Left lung (tissue), 10 donors: ENCODE results near the gene DIP2B. TPM values are rescaled to one million over a fixed set of nuclear protein-coding genes. Genes with fewer than 3 reads are reported as not detected.

Source experiments
- ATAC-seq: fragments of 200-7000 bp; cut with Tn5 transposase; one replicate; pipeline ENCODE4 v1.9.1; 2020; ENCODE audit warnings: moderate library complexity
- DNase-seq, 4 donors: peaks; one replicate each; pipeline ENCODE4 v3.0.0-alpha.2; 2013 to 2020
- H3K27ac ChIP-seq, 2 donors: fragments of 200-600 bp; sonication (generic) in 1 of 2; one replicate each; pipeline versions ENCODE4 v1.5.0 to v1.8.0; 2020 to 2021
- H3K27me3 ChIP-seq, 2 donors: fragments of 200-600 bp; sonication (generic) in 1 of 2; one replicate each; pipeline versions ENCODE4 v1.5.0 to v1.8.0; 2020 to 2021
- H3K36me3 ChIP-seq, 2 donors: fragments of 200-600 bp; sonication (generic) in 1 of 2; one replicate each; pipeline versions ENCODE4 v1.5.0 to v1.8.0; 2020 to 2021
- H3K4me1 ChIP-seq, 2 donors: fragments of 200-600 bp; one replicate each; pipeline ENCODE4 v1.8.0; 2021
- H3K4me3 ChIP-seq, 2 donors: fragments of 200-600 bp; sonication (generic) in 1 of 2; one replicate each; pipeline versions ENCODE4 v1.5.0 to v1.8.0; 2020 to 2021; ENCODE audit warnings: mild to moderate bottlenecking in 1 of 2
- H3K9me3 ChIP-seq, 2 donors: fragments of 200-600 bp; sonication (generic) in 1 of 2; one replicate each; pipeline versions ENCODE4 v1.5.0 to v1.8.0; 2020 to 2021
- intact Hi-C, 2 donors: fragments of 100-400 bp; cut with DNase I; formaldehyde crosslinking; loops; one replicate each; pipeline versions ENCODE4 v1.11.2 to v1.14.2; 2022
- polyA plus RNA-seq, 6 donors: library from polyadenylated mRNA; unstranded; fragments of 120-200 nt; gene quantifications; one replicate each; pipeline ENCODE4 v1.2.1, GENCODE V29; 2013; ENCODE audit not compliant: insufficient read length in 6 of 6
- total RNA-seq, 2 donors: library from RNA; stranded (reverse); fragmentation: NEBNext Ultra II Directional; extraction: Animal tissue kit (Norgen Biotek cat#: 25700); gene quantifications; one replicate each; pipeline ENCODE4 v1.2.1, GENCODE V29; 2021
- TF ChIP-seq, protein P1 (sequence below), 2 donors: fragments of 200-600 bp; sonication (generic) in 1 of 2; IDR thresholded peaks; one replicate each; pipeline versions ENCODE4 v1.5.0 to v1.8.0; 2021; ENCODE audit warnings: antibody characterized with exemption in 2 of 2
- donor health status: DM: no; HTN: yes; CAD: no.
- donor health status: DM: no; HTN: no; CAD: no.

Gene DIP2B
- total and polyA plus RNA-seq, 8 donors = 26.5 to 38.6 (median 33.8) TPM

DNA sequence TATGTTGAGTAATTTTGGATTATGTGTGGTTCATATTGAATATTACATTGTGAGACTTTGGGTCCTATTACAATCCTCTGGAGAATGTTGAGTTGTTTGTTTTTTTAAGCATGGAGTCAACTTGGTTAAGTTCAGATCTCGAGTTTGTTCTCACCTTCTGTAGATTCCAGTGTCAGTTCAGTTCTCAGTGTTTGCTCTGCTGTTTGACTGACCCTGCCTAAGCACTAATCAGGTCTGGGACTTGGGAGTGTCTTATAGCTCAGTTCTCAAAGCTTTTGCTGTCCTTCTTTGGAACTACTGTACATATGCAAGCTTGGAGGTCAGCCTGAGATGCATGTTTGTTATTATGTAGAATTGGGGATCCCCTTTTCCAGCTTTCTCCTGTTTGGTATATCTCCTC, 63.1 kb downstream of the DIP2B start:
- no peak overlapping the region for H3K4me3 ChIP-seq
- peaks cover 17 to 96% of the 10 kb centered on the region in 2 donors for H3K4me1 ChIP-seq
- TF ChIP-seq, protein P1, sequence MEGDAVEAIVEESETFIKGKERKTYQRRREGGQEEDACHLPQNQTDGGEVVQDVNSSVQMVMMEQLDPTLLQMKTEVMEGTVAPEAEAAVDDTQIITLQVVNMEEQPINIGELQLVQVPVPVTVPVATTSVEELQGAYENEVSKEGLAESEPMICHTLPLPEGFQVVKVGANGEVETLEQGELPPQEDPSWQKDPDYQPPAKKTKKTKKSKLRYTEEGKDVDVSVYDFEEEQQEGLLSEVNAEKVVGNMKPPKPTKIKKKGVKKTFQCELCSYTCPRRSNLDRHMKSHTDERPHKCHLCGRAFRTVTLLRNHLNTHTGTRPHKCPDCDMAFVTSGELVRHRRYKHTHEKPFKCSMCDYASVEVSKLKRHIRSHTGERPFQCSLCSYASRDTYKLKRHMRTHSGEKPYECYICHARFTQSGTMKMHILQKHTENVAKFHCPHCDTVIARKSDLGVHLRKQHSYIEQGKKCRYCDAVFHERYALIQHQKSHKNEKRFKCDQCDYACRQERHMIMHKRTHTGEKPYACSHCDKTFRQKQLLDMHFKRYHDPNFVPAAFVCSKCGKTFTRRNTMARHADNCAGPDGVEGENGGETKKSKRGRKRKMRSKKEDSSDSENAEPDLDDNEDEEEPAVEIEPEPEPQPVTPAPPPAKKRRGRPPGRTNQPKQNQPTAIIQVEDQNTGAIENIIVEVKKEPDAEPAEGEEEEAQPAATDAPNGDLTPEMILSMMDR (IDR thresholded peaks at IDR 0.05) = no peak
- intact Hi-C loops = no loop called here
- no peaks in the 10 kb centered on the region for H3K36me3 ChIP-seq
- H3K27me3 ChIP-seq = no peaks in the 10 kb centered on the region
- DNase-seq = no peak
- no peaks in the 10 kb centered on the region for H3K9me3 ChIP-seq
- ATAC-seq = peak; percentile 60
- H3K27ac ChIP-seq = peak overlapping the region; percentile 54 to 66

DNA sequence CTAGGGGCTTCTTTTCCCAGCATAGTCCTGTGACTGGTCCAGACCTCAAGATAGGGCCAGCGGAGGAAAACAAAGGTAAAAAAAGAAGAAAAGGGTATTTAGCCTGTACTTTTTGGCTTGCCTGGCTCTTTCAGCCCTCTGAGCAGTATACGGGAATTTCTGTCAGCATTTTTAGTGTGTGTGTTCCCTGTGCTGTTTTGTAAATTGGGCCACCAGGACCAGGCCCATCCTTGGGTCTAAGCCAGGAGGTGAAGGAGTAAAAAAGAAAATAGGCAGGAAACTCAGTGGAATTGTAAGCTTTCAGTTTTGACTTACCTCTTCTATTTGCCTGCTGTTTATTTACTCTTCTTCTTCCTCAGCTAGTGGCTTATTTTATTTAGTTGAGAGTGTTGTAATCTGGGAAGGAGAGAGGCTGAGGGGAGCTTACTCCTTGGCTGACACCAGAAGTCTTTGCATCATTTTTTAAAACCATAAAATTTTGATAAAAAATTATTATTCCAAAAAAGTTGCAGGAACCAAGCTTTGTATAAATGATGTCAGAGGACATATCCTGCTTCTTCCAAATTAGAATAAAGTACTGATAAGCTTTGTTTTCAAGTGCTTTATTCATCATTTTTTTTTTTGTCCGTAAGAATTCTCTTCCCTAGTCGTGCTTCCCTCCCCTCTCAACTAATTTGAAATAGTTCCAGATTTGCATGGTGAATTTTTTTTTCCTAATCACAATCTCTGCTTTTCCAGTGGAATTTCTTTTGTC, 63.7 kb downstream of the DIP2B start:
- TF ChIP-seq, protein P1 (IDR thresholded peaks at IDR 0.05) = no peak
- Histone ChIP-seq H3K27ac (peak overlapping the region; percentile 54 to 66), H3K9me3 (no peaks in the 10 kb centered on the region), H3K36me3 (no peaks in the 10 kb centered on the region), H3K27me3 (no peaks in the 10 kb centered on the region), H3K4me1 (peaks cover 20 to 96% of the 10 kb centered on the region in 2 donors), H3K4me3 (no peak overlapping the region)
- ATAC-seq = peak; percentile 51
- peak in 1 of 4 donors; percentile 44 for DNase-seq
- intact Hi-C loops = no loop called here

DNA sequence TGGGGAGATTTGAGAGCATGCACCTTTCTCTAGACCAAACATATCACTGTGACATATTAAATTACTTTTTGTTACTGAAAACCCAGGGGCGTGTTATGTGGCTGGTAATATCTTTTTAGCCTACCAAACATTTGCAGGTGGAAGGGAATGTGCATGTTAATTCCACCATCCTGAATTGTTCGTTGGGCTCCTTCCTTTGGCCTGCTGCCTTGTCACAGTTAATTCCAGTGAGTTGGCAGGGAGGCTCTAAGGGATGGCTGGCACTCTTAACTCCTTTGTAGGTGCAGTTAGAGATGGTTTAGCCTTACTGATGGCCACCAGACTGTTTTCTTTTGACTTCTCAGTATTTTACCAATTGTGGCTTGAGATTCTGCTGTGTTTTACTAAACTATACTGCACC, 64.5 kb downstream of the DIP2B start:
- ATAC-seq = peak; percentile 10
- Histone ChIP-seq H3K36me3 (no peaks in the 10 kb centered on the region), H3K27me3 (no peaks in the 10 kb centered on the region), H3K4me3 (no peak overlapping the region), H3K27ac (peak overlapping the region; percentile 1 to 54), H3K4me1 (peaks cover 20 to 96% of the 10 kb centered on the region in 2 donors), H3K9me3 (no peaks in the 10 kb centered on the region)
- TF ChIP-seq, protein P1 (IDR thresholded peaks at IDR 0.05) = no peak
- DNase-seq = no peak
- intact Hi-C loops = no loop called here

DNA sequence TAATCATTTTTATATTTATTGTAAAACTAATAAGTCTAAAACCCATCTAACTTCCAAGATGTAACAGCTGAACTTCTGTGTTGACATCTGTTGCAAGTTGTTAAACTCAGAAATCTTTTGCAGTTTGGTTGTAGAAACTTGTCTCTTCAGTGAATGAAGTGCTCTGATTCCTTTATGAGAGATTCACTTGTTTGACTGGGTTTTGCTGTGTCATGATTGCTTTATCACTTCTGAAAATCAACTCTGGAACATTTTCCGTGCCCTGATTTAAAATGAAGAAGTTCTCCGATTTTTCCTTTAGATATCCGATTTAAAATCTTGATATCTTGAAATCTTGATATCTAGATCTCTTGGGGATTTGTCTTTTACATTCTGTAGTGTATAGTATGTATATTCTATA, 65.1 kb downstream of the DIP2B start:
- Histone ChIP-seq H3K36me3 (no peaks in the 10 kb centered on the region), H3K27me3 (no peaks in the 10 kb centered on the region), H3K27ac (peak overlapping the region in 1 of 2 donors; percentile 54), H3K4me3 (no peak overlapping the region), H3K9me3 (no peaks in the 10 kb centered on the region), H3K4me1 (peaks cover 21 to 96% of the 10 kb centered on the region in 2 donors)
- TF ChIP-seq, protein P1 (IDR thresholded peaks at IDR 0.05) = no peak
- ATAC-seq (no peak), DNase-seq (no peak)
- intact Hi-C loops = loop anchor here in 1 of 2 donors (10.0 kb wide), 1 partner anchor 55 kb away; no protein-coding TSS in a partner anchor

DNA sequence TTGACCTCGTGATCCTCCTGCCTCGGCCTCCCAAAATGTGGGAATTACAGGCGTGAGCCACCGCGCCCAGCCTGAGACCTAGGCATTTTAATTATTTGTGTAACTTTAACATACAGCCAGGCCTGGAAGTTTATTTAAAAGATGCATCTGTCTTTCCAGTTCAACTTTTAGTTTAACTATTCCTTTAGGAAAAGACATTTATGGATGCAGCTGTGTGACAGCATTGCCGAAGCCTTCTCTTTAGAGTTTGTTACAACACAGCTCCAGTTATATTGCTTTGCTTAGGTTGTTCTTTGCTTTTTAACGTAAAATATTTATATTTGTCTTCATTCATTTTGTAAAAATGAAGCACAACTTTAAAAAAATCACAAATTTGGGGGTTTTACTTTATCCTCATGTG, 67.0 kb downstream of the DIP2B start:
- peaks cover 30 to 88% of the 10 kb centered on the region in 2 donors for H3K4me1 ChIP-seq
- H3K4me3 ChIP-seq = no peak overlapping the region
- H3K9me3 ChIP-seq = no peaks in the 10 kb centered on the region
- no peaks in the 10 kb centered on the region for H3K36me3 ChIP-seq
- intact Hi-C loops = loop anchor here in 1 of 2 donors (10.0 kb wide), 1 partner anchor 57 kb away; no protein-coding TSS in a partner anchor
- TF ChIP-seq, protein P1 (IDR thresholded peaks at IDR 0.05) = no peak
- H3K27ac ChIP-seq = peak overlapping the region; percentile 1 to 31
- H3K27me3 ChIP-seq = no peaks in the 10 kb centered on the region
- ATAC-seq (no peak), DNase-seq (no peak)
